Stimulated activated CD8-positive, alpha-beta memory T cell treated with anti-CD3 and anti-CD28 coated beads, Interleukin-12 subunit alpha, Interleukin-12 subunit beta, amount 100 ng/mL, for 4 hours (primary cell): ENCODE measurements around the gene NMT1.

Experiments used
- DNase-seq: peaks from one replicate; pipeline ENCODE4 v3.0.0-alpha.2; 2020; ENCODE audit warnings: low read depth

NMT1 gene

DNA sequence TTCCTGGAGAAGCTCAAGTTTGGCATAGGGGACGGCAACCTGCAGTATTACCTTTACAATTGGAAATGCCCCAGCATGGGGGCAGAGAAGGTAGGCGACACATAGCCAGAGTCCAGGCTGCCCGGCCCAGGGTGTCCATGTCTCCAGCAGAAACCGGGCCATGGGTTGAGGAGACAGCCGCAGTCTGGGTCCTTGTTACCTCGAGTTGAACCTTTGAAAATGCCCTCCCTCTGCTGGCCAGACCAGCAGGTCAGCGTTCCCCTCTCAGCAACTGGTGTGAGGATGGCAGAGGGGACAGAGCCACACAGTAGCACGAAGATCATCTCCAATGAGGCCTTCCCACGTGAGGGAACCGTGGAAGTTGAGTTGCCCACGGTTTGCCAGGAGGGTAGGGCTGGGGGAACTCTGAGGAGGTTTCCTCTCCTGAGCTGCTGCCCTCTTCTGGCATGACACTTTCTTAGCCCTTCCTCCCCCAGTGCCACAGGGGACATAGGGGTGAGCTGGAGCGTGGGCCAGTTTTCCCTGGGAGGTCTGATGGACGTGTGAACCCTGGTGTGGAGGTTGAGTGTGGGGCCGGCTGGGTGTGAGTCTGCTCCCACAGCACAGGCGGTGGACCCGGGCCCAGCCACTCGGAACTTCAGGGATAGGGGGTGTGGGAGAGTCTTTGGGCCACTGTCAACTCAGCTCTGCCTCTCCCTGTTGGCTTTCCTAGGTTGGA lies 43.9 kb downstream of the NMT1 start:
- no peak for DNase-seq

DNA sequence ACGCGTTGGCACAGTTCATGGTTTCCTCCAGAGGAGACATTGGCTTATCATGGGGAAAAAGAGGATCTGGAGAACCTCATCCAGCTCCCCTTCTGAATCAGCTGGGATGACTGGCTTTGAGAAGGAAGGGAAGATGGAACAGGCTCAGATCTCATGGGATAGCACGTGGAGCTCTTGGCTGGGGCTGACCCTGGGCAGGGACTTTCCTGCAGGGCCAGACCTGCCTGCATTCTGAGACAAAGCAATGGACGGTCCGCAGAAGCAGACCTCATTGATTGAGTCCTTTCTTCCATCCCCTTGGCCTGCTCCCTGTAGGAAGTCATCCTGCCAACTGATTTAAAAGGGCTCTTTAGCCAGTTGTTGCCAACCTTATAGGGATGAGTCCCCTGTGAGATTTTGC lies 45.0 kb downstream of the NMT1 start:
- no peak for DNase-seq

DNA sequence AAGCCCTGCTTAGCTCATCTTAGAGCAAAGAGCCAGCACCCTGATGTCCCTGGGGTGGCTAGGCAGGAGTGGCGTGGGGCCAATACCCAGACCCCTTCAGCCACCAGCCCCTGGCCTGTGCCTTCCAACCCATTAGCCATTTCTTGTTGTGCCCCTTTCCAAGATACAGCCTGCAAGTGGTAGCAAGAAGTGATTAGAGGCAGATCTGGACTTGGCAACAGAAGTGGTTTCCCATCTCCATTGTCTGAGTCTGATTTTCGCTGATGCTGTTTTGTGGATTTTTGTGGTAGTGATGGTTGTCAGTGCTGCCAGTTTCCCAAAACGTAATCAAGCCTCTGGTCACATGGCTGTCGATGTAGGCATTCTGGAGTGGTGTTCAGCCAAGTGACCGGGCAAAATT lies 45.5 kb downstream of the NMT1 start:
- DNase-seq = no peak

DNA sequence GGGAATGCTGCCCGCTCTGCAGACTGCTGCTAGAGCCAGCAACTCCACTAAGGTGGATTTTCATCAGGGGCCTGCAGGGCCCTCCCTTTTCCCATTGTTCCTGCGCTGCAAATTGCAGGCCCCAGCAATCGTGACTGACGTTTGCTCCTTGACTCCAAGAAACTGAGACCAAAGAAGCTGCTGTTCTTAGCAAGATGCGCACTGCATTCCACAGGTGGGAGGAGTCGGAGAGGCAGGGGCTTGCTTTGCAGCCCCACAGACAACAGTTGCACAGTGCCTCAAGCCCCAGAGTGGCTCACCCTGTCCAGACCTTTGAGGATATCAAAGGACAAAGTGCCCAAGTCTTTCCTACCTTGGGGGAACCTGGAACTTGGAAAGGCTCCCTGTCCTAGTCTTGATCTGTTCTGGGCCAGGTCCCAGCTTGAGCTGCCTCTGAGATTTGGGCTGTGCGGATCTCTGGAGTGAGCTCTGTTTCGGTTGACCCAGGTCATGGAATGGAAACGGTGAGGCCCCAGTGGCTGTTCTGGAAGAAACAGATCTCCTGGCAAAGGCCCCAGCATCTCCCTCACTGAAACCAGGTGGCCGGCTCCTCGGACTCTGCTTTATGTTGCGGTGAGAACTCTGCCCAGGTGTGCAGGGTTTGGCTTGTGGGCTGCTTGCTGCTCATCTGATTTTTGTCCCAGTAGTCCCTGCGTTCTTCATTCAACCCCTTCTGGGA lies 46.3 kb downstream of the NMT1 start:
- no peak for DNase-seq

DNA sequence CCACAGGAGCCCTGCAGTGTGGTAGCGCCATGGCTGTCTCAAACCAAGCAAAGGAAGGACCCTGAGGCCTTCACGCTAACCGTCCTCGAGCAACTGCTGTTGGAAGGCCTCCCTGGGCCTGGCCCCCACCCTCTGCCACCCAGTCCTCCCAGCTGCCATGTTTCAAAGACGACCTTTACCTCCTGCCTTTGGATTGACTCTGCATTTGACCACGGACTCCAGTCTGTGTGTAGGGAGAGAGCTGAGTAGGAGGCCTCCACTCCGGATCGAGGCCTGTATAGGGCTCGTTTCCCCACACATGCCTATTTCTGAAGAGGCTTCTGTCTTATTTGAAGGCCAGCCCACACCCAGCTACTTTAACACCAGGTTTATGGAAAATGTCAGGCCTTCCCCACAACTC lies 46.9 kb downstream of the NMT1 start:
- no peak for DNase-seq

DNA sequence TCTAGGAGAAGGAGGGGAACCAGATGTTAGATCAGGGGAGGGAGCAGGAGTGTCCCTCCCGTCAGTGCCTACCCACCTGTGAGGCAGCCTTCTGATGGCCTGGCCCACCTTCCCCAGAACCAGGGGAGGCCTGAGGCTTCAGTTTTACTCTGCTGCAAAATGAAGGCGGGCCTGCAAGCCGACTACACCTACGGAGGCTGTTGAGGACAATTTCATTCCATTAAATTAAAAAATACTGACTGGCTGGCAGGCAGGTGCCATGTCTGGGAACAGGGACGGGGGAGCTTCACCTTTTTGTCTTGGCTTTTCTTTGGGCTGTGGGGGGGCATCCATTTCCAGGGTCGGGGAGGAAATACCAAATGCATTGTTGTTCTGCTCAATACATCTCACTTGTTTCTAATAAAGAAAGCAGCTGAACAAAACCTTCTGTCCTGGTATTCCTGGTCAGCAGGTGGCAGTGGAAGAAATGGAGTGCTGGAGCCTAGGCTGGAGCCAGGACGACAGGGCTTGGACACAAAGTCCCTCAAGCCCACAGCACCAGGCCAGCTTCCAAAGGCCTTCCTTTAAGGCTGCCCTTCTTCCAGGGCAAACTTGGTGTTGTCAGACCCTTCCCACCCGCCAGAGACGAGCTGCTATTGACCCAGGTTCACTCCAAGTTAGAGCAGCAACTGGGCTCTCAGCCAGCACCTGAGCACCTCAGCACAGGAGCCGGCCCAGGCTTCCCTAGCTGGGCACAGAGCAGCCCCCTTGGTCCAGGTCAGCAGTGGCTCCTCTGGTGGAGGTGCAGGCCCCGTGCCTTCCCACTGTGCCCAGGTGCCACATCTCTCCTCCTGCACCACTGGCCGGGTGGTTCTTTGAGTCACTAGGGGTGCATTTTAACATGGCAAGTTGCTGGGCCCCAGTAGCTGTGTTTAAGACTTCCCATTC lies 47.7 kb downstream of the NMT1 start:
- DNase-seq = no peak

DNA sequence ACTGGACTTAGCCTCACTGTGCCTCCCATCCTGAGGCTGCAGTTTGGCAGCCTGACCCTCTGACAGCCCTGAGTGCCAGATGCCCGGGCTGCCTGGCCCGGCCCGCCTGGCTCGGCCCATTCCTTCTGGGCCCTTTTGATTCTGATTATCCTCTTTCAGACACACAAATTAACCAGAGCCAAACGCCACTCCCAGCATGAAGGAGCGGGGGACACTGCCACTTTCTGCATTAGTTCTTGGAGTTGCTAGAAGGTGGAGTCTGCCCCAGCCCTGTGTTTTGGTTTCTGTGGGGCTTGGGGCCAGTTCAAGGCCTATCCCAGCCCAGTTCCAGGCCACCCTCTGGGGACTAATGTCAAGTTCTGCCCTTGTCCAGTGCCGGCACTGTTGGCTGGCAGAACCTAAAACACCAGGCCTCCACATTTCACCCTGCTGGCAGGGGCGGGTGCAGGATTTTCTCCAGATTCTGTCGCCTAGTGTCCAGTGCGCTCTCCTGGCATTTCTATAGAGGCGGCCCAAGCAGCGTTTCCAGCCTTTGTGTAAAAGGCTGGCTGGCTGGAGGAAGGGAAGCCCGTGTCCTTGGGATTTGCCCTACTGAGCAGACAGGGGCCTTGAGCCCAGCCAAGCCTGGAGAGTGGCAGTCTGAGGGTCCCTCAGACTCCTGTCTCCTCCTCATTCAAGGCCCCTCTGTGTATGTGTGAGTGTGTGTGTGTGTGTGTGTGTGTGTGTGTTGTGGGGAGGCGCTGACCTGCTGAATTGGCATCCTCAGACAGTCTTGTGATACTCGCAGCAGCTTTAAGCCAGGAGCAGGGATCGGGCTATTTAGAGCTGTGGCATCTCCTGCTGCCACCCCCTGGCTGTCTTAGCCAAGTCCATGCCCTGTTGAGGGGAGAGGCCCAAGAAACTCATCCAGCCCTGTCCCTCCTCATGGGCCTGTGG lies 49.8 kb downstream of the NMT1 start:
- no peak for DNase-seq

DNA sequence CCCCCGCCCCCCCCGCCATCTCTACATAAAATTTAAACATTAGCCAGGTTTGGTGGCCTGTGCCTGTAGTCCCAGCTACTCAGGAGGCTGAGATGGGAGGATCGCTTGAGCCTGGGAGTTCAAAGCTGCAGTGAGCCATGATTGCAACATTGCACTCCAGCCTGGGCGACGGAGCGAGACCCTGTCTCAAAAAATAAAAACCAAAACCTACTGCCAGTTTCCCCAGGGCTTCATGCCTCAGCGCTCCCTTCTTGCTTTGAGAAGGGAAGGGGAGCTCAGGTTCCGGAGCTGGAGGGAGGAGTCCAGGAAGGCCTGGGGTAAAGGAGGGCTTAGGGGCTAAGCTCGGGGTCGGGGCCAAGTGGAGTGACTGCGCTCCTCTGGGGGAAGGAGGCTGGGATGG lies 50.7 kb downstream of the NMT1 start:
- no peak for DNase-seq

DNA sequence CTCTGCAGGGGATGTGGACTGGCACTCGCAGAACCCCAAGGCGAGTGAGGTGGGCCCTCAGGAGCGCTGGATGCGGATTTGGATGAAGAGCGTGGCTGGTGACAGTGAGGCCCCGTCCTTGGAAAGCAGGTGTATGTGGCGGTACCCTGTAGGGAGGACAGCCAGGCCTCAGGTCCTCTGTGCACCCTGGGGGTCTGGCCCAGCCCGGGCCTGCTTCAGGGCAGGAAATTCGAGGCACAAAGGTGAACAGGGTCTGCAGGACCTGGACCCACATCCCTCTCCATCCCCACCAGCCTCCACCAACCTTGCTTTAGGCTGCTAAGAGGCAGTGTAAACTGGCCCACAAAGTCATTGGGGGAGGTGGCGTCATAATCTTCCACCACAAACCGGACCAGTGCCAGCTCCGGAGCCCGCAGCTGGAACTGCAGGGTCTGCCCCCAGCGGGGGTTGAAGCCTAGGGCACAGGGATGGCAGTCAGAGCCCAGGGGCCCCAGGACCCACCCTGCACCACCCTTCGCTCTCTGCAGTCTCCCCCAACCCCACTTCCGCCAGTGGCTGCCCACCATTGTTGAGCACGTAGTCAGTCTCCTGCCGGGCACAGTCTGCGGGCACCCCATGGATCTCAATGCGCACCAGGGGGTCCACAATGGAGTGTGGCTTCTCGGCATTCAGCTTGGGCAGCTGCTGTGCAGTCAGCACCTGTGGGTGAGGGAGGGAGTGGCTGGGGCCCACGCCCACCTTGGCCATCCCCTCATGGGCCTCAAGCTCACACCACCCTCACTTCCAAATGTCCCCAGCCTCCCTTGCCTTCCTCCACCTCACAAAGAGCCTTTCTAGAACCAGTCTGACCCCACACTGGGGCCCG lies 51.7 kb downstream of the NMT1 start:
- no peak for DNase-seq

DNA sequence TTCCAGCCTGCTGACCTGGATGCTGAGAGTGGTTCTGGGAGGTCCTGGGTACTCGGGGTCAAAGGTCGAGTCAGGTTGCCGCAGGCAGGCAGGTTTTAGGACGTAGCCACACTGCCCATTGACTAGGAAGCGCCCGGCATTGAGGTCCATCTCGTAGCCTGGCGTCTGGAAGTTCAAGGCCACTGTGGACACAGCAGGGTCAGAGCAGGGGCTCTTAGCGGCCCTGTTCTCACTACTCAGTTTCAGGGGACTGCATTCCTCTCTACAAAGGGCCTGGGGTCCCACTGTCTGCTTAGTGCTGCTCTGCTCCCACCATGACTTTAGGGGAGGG lies 52.3 kb downstream of the NMT1 start:
- DNase-seq = no peak

DNA sequence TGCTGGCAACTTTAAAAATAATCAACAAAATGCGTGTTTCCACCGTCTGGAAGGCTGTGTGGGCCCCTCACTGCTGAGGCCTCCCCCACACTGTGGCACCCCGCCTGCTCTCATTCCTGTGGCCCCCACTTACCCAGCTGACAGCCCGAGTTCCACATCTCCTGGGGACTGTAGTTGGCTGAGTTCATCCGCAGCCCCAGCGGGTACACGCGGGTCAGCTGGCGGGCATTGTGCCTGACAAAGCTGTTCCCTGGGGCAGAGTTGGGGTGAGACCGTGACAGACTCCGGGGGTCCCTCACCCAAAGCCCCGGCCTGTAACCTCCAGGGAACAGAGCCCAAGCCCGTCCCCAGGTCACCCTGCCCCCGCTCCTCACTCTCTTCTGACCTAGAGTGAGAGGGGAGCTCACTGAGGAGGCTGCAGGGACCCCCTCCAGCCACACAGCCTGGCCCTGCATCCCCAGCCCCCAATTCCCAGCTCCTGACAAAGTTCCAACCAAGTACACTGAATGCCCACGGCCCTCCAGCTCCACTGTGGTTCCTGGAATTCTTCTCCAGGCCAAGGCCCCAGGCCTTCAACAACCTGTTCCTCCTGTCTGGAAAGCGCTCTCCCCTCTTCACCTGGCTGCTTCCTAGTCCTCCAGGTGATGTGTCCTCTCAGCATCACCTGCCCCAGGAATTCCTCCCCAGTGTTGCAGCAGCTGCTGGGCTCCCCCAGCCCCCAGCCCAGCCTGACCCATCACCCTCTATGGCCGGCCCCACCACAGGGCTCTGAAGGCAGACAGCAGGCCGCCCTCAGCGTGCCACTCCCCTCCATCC lies 53.2 kb downstream of the NMT1 start:
- DNase-seq = no peak

DNA sequence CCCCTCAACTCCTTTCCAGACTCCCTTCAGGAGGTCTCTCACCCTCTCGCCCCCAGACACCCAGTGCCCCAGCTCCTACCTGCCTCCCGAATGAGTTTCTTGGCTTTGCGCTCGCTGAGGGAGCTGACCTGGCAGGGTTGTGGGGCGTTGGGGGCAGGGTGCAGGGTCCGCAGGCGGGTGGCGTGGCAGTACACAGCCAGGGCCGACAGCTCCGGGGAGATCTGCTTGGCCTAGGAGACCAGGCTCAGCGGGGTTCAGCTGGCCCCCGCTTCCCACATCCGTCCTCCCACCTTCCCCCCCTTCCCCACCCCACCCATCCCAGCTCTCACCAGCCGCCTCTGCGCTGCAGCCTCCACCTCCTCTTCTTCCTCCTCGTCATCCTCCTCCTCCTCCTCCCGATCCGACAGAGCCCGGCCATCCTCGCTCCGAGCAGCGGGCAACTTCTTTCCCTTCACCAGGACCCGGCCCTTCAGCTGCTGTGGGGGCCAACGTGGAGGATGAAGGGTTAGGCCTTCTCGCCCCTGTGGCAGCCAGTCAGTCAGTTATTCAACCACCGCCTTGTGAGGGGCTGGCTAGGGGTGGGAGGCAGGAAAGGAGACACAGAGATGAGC lies 54.0 kb downstream of the NMT1 start:
- no peak for DNase-seq

DNA sequence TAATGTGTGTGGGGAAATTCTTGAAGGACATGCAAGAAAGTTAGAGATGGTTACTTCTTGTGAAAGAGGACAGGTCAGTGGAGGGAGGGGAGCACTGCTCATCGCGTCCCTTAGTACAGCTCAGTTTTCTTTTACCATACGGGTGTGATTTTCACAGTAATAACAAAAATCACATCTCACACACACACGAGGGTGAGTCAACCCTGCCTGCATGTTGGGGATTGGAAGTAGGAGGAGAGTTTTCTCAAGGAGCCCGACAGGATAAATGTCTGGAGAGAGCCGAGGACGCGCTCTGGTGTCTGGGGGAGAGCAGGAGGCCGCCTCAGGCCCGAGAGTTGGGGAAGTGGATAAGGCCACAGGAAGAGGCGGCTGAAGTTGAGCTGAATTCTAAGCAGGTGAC lies 54.8 kb downstream of the NMT1 start:
- no peak for DNase-seq

DNA sequence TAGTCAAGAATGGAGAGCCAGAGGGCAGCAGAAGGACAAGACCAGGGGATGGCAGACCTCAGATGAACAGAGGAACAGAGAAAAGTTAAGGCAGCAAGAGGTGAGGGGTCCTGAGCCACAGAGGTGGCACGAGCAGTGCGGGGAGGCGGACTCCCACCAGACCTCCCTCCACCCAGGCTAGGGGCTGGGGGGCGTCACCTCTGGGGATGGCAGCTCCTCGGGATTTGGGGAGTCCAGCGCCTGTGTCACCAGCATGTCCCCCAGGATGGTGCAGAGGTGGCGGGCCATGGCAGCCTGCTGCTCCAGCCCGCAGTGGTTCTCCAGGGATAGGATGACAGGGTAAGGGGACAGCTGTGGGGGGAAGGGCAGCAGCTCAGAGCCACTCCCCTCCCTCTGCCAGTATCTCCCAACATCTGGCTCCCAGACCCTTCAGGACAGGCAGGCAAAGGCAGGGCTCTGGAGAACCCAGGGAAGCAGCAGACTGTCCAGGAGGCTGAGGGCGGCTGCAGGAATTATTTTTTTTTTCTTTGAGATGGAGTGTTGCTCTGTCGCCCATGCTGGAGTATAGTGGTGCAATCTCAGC lies 55.4 kb downstream of the NMT1 start:
- DNase-seq = no peak

DNA sequence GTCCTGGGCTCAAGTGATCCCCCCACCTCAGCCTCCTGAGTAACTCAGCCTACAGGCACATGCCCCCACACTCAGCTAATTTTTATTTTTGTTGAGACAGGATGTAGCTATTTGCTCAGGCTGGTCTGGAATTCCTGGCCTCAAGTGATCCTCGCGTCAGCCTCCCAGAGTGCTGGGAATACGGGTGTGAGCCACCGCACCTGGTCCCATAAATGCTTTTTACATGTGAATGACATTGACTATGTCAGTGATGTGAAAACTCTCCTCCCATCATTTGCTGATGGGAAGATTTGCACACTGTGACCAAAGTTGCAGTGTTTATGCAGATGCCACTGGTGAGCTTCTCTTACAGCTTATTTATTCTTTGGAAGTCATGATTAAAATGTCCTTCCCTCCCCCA lies 56.2 kb downstream of the NMT1 start:
- DNase-seq = no peak

DNA sequence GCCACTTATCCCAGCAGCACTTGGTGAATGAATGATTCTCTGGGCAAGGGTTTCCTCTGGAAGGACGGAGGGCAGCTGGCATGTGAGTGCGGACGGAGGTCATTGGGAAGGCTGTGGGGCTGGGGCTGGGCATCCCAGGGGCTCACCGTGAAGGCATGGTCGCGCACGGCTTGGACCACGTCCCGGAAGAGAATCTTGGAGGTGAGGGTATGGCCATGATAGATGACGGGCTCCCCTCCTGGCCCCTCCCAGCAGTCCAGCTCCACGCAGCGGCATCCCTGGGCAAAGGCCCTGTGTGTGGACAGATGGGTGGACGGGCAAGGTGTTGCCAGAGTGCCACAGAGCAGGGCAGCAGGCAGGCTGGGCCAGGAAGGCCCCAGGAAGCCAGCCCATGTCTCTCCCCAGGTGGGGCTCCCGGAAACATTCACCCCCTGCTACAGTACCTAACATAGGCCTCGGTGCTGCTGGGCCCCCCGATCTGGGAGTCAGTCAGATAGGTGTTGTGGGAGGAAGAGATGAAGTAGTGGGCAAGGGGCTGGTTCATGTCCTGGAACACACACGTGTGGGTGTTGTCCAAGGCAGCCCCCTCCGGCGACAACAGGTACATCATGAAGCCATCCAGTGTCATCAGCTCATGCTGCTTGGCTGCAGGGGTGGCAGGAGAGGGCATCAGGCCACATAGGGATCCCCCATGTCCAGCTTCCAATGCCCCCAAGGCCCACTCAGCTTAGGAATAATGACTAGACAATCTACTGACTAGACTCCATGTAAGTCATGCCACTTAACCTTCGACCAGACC lies 56.9 kb downstream of the NMT1 start:
- DNase-seq = no peak

DNA sequence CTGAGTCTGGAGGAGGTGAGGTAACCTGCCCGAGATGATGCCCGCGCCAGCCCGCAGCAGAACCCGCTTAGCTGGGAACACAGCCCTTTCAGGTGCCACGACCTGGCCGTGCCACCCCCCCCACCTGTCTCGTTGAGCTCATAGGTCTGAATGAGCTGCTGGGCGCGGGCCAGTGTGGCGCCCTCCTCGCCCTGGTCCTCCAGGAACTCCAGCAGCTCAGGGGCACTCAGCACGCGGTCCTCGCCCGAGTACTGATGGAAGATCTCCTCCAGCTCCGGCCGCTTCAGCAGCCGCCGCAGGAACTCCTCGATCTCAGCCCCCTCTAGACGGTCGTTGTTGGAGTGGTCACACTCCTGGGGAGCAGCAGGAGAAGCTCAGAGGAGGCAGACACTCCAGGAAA lies 57.6 kb downstream of the NMT1 start:
- no peak for DNase-seq

DNA sequence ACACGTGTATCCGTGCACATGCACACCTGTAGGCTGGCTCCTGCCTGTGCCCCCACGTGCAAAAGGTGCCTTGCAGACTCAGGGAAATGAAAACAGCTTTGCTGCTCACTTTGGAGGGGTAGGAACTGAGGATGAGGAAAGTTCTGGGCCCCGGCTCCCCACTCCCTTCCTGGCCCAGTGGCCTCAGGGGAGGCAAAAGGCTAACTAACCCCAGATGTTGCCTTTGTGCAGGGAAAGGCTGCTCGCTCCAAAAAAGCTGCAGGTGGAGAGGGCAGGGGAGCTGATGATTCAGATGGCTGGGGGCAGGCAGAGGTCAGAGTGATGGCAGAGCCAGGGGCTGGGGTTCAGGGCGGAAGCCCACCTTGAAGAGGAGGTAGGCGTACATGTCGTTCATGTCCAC lies 58.8 kb downstream of the NMT1 start:
- no peak for DNase-seq
